HG03575 (cell line): Measurements from ENCODE around the gene BCAS3.

Experiments used
- ATAC-seq: cut with Tn5 transposase; IDR thresholded peaks from one replicate; pipeline ENCODE4 v1.9.1; 2021; ENCODE audit not compliant: unreplicated experiment, insufficient number of reproducible peaks, low FRiP score; ENCODE audit errors: extremely low read depth

BCAS3 gene

GRCh38 chr17:61065263-61065773 is 387.7 kb downstream of the BCAS3 start:
- ATAC-seq = no peak

- no peak for ATAC-seq
Measured at GRCh38 chr17:61066062-61066461, 388.4 kb downstream of the BCAS3 start.

DNA sequence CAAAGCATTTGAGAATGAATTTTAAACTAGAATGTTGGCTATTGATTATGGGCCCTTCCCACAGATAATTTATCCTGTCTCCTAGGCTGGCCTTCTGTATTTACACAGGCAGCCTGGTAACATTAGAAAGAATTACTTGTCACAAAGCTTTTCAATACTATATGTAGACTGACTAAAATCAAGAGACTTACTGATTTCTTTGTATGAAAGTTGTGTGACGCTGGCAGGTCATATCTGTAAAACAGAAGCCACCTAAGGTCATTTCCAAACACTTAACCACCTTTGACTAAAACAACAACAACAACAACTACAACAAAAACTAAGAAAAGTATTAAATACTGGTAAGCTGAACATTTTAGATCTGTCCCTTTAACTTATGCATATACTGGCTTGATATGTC is 393.0 kb downstream of the BCAS3 start:
- ATAC-seq = no peak

- ATAC-seq = no peak
Measured at GRCh38 chr17:61072648-61073047, 395.0 kb downstream of the BCAS3 start.

DNA sequence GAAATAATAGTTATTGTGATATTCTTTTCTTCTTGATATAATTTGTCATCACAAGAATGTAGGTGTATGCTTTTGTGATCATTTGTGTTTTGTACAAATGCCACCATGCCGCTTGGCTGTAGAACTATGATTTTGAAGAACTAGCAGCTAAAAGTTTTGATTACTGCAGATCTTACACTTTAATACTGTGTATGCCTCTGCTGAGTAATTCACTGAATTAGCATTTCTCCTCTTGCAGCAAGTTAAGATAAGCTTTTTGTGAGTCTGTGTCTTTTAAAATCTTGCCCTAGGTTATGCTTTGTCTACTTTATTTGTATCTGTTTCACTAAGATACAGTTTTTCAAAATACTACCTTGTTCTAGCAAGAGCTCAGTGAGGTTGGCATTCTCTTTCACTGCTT is 395.5 kb downstream of the BCAS3 start:
- no peak for ATAC-seq

DNA sequence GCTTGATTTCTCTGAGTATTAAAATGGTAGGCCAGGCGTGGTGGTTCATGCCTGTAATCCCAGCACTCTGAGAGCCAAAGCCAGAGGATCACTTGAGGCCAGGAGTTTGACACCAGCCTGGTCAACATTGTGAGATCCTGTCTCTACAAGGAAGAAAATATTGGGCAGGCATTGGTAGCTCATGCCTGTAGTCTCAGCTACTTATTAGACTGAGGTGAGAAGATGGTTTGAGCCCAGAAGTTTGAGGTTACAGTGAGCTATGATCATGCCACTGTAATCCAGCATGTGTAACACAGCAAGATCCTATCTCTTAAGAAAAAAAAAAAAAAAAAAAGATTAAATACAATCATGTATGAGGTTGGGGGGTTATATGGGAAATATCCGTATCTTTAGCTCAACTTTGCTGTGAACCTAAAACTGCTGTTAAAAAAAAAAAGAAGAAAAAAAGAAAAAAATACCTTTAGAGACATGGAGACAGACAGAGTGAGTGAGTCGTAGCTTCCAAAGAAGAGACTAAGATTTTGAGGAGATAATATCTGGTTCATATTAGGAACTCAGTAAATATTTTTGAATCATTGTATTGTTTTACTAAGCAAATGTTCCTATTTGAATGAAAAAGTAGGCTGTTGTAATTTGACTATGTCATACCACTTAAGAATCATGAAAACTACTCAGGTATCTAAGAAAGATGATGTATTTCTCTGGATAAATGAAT is 396.3 kb downstream of the BCAS3 start:
- no peak for ATAC-seq

GRCh38 chr17:61075988-61076387 is 398.3 kb downstream of the BCAS3 start:
- no peak for ATAC-seq

DNA sequence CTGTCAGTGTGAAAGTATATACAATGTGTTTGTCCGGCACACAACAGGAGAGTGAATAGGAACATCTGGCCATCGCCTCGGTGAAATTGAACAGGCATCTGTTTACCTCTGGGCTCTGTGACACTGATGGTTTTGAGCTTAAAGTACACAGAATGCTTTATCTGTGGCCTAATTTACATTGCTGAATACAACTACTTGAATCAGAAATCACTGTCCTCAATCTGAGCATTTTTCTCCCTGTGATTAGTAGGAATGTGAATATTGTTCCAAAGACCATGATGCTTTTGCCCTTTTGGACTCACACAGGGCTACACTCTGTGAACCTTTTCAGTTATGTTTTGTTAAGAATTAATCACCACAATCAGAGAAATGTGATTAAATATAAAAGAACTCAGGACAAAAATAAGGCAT is 399.0 kb downstream of the BCAS3 start:
- no peak for ATAC-seq

DNA sequence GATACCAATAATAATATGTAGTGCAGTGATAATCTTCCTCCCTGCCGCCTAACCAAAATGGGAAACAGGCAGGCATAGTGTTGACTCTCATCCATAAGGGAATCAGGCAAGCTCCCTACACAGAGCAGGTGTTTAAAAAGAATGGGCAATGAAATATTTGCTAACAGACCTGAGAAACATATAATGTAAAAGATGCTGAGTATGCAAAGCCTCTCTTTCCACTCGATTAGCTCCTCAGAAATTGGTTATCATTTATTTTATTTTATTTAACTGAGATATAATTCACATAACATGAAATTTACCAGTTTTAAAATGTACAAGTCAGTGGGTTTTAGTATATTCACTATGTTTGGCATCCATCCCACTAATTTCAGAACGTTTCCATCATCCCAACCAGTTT is 404.3 kb downstream of the BCAS3 start:
- ATAC-seq = no peak

- no peak for ATAC-seq
Measured at GRCh38 chr17:61084260-61084659, 406.6 kb downstream of the BCAS3 start.

DNA sequence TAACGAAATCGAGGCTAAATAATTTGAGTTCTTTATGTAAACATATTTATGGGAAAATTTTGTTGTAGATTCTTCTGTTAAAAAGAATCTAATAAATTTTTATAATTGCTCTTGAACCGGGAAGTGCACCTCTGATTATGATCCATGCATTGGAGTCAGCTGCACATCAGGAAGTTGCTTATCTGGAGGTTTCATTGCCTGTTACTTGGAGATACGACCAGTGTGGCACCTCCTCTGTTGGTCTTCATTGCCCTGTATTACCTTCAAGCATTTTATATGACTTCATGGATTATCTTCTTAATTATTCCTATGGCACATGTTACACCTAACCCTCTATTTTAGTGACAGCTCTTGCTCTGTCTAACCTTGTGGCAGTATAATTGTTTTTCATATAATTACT is 409.4 kb downstream of the BCAS3 start:
- no peak for ATAC-seq

DNA sequence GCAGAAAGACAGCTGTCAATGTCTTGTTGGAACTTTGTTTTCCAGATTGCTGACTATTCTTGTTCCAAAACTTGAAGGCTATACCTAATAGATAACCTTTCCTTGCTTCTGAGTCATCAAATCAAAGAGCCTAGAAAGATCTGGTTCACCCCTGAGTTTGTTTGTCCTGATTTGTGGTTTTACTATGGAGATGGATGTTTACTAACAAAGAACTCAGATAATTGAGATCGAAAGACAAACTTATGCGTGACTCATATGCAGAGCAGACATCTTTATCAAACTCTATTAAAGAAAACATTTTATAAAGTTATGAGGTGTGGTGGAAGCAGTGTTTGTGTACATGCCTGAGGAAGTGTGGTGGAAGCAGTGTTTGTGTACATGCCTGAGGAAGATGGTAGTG is 410.9 kb downstream of the BCAS3 start:
- no peak for ATAC-seq

GRCh38 chr17:61091096-61091495 is 413.4 kb downstream of the BCAS3 start:
- no peak for ATAC-seq

DNA sequence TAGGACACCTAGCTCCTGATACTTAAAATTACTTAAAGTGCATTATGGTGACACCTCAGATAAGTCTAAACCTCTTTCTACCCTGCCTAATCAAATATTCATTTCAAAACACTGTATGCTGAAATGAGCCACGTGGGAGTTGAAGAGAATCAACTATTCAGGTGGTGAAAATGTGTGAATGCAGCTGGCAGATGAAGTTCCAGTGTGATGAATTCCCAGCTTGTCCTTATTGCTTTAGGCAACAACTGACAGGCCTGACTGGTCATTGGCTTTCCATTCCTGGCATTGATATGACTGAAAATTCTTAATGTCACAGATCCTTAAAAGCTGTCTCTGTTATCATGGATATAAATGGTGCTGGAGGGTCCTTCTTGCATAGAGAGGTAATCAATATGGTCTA is 420.1 kb downstream of the BCAS3 start:
- no peak for ATAC-seq

- no peak for ATAC-seq
Measured at GRCh38 chr17:61106354-61106753, 428.7 kb downstream of the BCAS3 start.

DNA sequence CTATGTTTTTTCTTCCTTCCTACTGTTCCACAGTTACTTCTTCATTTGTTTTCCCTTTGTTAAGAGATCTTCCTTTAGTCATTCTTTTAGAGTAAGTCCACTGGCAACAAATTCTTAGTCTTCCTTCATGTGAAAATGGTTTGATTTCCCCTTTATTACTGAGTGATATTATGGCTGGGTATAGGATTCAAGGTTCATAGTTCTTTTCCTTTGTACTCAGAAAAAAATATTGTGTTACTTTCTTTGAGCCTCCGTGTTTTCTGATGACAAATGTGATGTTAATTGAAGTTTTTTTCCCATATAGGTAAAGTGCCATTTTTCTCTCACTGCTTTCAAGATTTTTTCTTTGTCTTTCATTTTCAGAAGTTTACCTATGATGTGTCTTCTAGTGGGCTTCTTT is 438.9 kb downstream of the BCAS3 start:
- ATAC-seq = no peak

GRCh38 chr17:61117983-61118382 is 440.3 kb downstream of the BCAS3 start:
- no peak for ATAC-seq

DNA sequence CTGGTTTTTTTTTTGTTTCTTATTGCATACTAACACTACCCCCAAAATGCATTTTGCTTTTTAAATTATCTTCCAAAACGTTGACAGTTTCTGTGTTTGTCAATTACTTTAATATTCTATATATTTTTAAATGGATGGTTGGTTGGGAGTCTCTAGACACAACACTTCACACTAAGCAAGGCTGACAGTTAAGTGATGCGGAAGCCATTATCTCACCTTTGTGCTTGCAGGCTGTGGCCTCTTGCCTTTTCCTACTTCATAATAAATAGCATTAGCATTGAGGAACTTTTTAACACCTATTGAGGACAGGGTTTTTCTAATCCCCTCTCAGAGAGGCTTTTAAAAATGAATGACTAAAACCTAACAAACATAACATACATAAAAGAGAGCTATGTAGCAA is 441.2 kb downstream of the BCAS3 start:
- ATAC-seq = no peak

GRCh38 chr17:61122326-61122913 is 444.8 kb downstream of the BCAS3 start:
- ATAC-seq = no peak

DNA sequence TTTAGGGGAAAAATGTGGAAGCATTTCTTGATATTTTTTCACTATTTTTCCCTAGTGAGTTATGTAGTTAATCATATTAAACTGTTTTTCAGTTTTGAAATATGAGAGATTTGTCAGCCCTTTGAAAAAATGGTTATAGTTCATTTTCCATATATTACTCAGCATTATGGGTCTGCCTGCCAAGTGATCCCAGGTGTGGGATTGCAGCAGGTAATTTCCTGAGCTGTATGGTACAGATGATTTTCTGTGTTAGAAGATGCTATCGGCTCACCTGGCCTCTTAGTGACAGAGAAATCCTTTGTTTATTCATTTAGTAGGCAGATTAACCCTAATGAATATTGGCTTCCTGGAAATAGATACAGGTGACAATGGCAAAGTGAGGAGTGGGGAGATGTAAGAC is 446.9 kb downstream of the BCAS3 start:
- ATAC-seq = no peak
